DND-41 (cell line): ENCODE results near the gene HENMT1.

Source experiments
- EZH2 ChIP-seq: IDR thresholded peaks from 3 replicates; pipeline ENCODE4 v1.6.1; 2012; ENCODE audit warnings: borderline replicate concordance, low read depth, mild to moderate bottlenecking, moderate library complexity, low read length, inconsistent platforms; ENCODE audit not compliant: severe bottlenecking
- TF ChIP-seq, protein P1 (sequence below): IDR thresholded peaks from 2 replicates; pipeline ENCODE4 v1.5.1; 2012; ENCODE audit warnings: borderline replicate concordance, low read length, moderate library complexity, mild to moderate bottlenecking; ENCODE audit not compliant: poor library complexity, severe bottlenecking; ENCODE audit errors: extremely low read depth

DNA sequence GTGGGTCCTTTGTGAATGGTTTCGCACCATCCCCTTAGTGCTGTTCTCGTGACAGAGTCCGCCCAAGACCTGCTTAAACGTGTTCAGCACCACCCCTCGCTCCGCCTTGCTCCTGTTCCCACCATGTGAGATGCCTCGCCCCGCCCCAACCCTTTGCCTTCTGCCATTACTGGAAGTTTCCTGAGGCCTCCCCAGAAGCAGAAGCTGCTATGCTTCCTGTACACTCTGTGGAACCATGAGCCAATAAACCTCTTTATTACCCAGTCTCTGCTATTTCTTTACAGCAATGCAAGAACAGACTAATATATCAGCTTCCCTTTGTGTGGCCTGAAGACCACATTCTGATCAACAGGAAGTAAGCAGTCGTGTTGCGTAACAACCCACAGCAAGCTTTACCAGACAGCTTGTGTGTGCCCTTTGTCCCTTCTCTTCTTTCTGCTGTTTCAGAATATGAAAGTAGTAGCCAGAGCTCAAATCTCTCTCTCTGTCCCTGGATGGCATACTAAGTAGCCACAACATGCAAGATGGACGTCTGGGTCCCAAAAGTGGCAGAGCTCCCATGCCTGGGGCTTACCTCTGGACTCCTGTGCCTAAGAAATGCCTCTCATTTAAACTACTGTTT lies 14.1 kb downstream of the HENMT1 start:
- TF ChIP-seq, protein P1, sequence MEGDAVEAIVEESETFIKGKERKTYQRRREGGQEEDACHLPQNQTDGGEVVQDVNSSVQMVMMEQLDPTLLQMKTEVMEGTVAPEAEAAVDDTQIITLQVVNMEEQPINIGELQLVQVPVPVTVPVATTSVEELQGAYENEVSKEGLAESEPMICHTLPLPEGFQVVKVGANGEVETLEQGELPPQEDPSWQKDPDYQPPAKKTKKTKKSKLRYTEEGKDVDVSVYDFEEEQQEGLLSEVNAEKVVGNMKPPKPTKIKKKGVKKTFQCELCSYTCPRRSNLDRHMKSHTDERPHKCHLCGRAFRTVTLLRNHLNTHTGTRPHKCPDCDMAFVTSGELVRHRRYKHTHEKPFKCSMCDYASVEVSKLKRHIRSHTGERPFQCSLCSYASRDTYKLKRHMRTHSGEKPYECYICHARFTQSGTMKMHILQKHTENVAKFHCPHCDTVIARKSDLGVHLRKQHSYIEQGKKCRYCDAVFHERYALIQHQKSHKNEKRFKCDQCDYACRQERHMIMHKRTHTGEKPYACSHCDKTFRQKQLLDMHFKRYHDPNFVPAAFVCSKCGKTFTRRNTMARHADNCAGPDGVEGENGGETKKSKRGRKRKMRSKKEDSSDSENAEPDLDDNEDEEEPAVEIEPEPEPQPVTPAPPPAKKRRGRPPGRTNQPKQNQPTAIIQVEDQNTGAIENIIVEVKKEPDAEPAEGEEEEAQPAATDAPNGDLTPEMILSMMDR: no peak
- TF ChIP-seq EZH2: no peak
